HG03045 (cell line): ENCODE data around the gene SARDH.

Experiments used
- ATAC-seq: cut with Tn5 transposase; IDR thresholded peaks from one replicate; pipeline ENCODE4 v1.9.1; 2021; ENCODE audit warnings: mild to moderate bottlenecking, moderate library complexity; ENCODE audit not compliant: unreplicated experiment

The SARDH gene

DNA sequence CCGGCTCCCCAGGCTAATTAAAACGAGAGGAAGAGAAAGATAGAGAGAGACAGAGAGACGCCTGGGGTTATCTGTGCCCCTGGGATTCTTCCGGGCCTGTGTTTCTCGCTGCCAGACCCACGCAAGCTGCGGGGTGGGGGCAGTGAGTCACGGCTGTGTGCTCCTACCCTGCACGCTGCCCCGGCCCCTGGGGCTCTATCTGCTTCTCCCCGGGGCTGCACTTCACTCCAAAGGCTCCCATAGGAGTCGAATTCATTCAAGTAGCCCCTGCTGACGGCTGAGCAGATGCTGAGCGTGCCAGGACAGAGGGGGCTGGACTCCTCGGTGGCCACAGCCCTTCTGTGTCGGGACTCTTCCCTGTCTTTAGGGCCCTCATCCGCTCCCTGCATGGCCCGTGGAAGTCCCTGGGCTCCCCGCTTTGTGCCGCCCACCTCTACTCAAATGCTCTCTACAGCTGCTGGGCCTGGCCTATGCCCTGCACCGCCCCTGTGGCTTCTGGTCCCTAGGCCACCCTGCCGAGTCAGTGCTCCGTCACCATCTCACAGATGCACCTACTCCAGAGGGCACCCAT, 22.8 kb downstream of the SARDH start:
- no peak for ATAC-seq

DNA sequence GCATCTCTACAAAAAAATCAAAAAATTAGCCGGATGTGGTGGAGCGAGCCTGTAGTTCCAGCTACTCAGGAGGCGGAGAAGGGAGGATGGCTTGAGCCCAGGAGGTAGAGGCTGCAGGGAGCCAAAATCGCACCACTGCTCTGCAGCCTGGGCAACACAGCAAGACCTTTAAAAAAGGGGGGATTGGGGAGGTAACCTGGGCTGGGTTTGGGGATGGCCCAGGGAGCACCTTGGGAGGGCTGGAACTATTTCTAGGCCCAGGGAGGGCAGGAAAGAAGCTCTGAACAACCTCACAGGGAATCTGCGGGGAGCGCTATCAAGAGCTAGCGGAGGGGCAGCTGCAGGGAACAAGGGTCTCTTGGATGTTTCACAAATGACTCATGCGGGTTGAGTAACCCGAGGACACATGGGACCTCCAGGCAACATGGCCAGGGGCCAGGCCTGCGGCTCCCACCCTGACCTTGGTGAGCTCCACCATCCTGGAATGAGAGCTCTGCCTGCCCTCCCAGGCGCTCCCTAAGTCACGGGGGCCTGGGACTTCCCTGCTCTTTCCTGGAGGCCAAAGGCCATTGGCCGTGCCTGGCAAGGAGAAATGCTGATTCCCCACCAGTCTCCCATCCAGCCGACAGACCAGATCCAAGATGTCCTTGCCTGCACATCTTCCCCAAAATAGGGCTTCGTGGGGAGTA, 23.4 kb downstream of the SARDH start:
- no peak for ATAC-seq

DNA sequence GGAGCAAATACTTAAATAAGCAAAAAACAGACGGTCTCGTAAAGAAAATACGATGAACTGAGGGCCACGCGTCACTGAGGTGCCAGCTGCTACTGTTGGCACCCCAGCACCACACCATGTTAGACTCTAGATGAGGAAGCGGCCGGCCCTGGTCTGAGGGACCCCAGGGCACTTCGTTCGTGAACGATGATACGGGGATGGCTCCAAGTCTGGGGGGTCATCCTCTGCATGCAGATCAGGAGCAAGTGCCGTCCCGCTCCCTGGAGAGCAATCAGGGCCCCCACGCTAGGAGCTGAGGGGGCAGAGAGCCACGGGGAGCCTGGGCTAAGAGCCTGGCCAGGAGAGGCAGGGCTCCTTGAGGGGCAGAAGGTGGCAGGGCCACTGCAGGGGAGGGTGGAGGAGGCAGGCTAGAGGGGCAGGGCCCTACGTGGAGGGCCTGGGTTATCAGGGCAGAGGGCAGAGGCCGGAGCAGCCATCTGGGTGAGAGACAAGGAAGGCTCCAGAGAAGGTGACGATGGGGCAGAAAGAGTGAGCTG, 24.1 kb downstream of the SARDH start:
- ATAC-seq = no peak

DNA sequence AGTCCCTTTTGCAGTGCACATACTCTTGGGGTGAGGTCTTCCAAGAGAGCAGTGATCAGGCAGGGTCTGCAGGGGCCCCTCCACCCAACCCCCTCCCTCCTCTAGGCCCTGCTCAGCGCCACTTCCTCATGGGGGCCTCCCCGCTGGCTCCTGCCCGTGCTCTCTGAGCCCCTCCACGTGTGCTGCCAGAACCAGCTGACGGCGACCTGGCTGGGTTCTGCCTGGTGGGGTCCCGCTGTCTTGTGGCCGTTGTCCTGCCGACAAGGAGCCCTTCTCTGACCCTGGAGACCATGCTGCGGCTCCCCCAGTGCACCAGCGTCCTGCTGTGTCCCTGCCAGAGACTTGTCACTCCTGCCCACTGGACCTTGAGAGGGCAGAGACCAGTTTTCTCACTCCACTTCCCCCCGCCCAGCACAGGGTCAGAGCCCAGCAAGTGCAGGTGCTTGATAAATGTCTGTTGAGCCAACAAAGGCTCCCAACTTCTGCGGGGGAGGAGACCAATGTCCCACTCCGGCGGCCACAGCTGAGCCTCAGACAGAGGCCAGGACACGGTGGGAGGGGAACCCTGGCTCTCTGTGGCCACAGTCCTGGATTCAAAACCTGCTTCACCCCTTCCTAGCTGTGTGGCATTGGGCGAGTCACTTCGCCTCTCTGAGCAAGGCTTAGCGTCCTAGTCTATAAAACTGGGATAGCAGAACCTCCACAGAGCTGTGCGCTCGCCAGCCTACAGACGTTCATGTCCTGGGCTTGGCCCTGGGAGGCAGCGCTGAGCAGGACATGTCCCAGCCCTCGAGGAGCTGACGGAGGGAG, 24.8 kb downstream of the SARDH start:
- ATAC-seq = no peak

DNA sequence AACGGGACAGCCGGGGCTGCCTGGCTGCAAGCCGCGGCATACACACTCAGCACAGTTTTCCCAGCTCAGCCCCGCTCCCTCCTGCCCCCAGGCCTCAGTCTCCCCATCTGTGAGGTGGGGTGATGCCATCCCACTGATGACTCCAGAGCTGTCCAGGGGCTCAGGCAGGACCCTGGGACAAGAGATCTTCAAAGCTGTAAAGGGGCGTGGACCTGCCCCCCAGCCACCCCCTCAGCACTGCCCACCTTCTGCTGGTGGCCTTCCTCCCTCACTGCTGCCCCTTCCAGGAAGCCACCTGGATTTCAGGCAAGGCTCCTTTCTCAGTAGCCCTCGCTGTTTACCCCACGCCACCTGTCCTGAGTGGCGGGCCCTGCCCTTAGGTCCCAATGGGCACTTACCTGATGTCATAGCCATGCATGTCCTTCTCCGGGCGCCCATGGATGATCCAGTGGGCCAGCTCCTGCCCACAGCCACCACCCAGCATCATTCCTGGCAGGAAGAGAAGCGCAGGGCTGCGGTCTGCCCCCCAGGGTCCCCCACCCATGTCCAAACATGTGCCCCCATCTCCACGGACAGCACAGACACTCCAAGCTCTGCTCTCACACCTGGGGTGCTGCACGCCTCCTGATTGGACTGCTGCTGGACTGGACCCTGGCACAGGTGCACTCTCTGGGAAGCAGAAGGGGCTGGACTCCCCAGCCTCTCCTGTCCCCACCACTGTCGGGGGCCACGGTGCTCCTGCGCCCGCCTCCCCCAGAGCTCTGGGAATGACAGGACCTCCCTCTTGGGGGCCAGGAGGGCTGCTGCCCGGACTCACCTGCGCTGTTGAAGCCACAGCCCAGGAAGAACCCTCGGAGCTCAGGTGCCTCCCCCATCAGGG, 25.7 kb downstream of the SARDH start:
- no peak for ATAC-seq

DNA sequence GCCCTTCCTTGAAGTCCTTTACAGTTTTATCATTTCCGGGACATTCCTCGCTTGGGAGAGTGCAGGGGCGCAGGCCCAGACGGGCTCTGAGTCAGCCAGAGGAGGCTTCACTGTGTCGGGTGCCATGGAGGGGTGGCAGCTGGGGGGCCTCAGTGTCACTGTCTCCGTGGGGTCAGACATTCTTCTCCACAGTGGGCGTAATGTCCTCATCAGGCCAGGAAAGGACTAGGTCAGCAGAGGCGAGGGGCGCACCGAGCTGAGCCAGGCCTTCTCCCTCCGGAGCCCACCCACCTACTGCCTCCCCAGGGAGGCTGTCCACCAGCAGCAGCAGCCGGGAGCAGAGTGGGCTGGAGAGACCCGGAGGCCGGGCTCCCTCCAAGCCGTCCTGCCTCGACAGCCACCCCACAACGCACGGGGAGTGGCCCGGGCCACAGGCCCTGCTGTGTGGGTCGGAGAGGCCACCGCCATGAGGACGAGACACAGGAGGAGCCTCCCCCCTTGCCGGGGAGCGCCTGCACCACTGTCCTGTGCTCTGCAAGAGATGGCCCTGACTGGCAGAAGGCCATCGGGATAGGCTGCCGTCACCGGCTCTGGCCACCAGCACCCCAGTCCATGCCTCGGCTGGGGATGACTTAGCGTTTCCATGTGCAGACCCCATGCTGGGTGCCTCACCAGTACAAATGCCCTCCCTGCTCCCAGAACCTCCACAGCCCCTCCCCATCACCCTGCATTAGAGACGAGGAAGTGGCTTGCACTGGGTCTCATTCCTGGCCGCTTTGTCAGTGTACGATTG, 26.5 kb downstream of the SARDH start:
- no peak for ATAC-seq

DNA sequence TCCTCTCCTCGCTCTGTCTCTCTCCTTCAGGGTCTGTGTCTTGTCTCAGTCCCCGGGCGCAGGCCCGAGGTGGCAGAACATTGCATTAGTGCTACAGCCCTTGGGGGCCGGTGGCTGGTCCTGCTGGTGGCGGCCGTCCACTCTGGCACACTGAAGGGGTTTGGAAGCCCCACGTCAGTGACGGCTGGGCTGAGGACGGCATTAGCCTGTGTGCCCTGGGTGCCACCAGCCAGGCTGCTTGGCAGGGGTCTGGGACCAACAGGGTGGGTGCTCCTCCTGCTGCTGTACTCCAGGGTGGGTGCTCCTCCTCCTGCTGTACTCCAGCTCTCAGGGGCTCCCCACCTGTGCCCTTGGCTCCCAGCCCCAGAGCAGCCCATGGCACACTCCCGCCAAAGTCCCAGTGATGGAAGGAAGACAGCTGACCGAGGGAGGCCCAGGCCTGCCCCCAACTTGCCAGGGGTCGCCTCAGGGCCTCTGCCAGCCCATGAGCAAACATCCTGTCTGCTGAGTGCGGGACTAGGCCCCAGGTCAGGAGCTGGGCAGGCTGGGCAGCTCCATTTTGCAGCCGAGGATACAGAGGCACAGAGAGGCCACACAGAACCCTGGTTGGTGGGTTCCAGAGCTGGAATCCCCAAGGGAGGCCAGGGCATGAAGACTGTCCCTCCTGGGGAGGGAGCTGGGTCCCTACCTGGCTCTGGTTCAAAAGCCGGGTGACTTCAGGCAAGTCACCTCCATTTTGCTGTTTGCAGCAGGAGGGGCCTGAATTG, 27.3 kb downstream of the SARDH start:
- ATAC-seq = no peak

DNA sequence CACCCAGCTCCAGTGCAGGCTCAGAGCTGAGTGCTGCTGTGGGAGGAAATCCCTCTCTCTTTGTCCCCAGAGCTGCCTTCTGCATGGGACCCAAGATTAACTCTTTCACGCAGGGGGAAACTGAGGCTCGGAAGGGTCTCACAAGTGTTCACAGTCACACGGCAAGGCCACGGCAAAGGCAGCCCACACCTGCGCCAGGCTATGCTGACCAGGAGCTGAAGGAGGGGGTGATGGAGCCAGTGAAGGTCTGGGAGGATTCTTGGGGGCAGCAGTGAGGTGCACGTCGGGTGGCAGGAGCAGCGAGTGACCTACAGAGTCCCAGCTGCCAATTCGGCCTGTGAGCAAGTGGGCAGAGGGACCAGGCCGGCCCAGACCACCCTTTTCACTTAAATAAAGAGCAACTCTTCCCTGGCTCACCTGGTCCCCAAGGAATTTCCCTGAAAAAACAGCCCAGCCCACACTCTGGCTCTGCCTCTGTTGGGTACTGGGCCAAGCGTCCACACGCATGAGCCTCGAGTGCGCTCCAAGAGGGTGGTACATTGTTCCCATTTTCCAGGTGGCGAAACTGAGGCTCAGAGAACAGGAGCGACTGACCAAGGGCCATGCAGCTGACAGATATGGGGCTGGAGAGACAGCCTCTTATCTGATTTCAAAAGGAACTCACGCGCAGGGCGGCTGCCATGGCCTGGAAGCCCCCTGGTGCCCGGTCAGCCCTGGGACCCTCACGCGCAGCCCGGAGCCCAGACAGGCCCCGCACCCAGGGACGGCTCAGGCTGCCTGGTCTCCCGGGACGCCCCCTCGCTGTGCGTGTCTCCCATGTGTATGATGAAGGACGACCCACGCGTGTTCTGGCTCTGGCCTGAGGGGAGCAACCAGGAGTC, 28.2 kb downstream of the SARDH start:
- no peak for ATAC-seq

DNA sequence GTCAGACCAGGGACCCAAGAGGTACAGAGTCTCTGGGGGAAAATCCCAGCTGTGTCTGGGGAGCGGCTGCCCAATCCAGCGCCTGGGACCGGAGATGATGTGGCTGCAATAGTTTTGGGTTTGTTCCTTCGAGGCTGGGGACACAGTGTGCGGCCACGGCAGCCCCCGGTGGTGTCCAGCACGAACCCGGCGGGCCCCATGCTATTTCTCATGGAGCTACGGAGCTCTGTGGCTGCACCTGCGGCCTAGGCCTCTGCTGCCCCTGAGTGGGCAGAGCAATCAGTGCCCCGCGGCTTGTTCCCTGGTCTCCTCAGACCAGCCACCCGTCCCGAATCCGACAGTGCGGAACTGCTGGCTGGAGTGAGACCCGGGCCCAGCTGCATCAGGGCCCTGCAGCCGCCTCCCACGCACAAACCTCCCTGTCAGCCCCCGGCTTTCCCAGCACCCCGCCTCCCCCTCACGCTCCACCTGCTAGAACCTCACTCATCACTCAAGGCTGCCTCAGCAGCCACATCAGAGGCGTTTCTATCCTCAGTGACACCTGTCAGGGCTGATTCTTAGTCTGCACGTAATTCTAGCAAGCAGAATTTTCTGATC, 29.0 kb downstream of the SARDH start:
- ATAC-seq = no peak

DNA sequence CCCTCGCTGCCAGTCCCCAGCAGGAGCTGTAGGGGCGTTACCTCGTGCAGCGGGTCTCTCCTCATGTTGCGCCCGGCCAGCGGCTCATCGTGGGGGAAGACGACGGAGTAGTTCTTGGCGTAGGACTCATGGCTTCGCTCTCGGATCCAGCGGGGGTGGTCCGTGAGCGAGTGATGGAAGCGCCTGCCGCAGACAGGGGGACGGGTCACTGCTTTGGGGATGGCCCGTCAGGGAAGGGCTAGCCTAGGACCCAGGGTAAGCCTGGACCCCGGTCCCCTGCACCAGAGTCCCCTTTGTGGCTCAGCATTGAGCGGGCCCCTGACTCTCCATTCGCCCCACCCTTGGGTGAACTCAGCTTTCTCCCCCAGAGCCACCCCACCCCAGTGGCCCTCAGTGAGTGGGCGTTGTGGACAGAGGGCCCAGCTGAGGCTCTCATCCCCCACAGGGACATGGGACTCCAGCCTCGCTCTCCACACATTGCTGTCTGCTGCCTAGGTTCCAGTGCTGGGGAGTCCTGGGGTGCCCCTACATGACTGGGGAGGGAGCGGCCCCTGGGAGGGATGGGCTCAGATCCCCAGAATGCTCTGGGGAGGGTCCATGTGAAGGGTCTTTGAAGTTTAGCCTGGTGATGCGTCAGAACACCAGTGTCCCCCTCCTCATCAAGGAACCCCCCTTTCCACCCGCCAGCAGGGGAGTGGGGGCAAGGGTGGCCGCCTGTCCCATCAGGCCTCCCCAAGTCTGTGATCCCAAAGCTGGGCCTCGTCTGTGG, 29.7 kb downstream of the SARDH start:
- no peak for ATAC-seq

DNA sequence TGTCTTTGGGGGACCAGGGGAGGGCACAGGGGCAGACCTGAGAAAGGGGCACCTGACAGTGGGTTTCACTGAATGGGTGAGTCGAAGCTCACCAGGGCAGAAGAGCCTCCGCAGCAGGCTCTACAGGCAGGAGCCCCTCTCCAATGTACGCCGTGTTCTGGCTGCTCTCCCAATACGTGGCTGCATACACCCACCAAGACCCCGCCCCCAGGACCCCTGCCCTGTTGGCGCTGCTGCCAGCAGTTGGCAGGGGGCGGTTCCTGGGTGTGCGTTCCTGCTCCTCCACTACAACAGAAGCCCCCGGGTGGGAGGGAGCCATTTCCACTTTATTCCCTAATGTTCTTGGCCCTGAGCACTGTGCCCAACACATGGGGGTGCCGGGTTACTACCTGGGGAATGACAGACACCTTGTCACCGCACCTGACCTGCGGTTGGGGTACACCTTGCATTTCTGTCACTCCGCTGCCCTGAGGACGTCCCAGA, 30.3 kb downstream of the SARDH start:
- no peak for ATAC-seq

DNA sequence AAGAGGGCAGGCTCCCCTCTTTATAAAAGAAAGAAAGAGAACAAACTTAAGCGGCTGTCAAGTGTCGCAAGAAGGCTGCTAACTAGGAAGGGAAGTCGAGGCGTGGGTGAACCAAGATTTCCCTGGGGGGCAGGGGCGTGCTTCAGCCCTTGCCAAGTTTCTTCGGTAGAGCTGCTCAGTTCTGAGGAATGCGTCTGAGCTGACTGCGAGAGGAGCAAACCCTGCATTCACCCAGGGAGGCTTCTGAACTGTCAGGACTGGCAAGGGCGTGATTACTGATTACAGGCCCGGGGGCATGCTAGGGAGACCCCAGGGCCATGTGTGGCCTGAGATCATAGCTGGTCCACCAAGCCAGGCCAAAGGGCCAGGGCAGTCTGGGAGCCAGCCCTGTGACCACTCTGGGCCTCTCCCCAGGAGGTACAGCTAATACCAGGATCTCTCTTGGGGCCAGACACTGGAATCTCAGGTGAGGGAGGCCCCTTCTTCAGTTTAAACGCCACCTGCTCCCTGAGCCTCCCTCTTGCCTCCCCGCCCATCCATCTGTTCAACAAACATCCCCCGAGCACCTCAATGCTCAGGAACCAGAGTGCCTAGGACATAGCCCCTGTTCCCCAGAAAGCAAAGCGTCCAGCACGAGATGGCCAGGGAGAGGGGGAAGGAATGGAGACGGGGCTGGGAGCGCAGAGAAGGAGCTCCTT, 30.9 kb downstream of the SARDH start:
- no peak for ATAC-seq

DNA sequence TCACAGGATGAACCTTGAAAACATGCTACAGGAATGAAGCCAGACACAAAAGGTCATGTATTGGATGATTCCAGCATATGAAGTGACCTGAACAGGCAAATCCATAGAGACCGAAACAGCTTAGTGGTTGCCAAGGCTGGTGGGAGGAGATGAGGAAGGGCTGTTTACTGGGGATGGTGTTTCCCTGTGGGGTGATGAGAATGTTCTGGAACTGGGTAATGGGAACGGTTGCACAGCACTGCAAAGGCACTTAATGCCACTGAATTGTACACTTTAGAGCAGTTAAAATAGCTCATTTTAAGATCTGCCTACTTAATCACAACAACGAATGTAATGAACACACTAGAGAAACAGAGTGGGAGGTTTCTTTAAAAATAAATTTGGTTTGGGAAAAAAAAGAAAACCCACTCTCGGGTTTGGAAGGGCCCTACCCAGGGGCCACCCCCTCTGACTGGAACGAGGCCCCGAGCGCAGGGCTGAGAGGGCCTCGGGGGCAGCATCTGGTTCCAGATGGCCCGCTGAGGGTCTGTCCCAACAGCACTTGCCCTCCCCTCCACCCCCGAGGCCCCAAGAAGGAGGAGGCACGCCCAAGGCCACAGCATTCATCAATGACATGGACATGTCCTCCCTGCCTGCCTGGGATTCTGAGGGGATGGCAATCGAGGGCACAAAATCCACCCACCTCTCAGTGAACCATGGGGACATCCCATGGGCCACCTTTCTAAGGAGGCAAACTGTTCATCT, 31.7 kb downstream of the SARDH start:
- ATAC-seq = no peak

DNA sequence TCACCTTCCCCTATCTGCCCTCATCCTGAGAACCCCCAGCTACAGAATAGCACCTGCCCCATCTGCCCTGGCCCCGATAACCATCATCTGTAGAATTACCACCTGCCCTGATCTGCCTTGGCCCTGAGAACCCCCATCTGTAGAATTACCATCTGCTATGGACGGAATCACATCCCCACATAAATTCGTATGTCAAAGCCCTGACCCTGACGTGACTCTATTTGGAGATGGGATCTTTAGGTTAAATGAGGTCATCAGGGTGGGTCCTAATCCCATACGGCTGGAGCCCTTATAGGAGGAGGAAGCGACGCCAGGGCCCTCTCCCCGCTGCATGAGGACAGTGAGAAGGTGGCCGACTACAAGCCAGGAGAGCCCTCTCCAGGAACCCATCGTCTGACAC, 32.6 kb downstream of the SARDH start:
- ATAC-seq = no peak

DNA sequence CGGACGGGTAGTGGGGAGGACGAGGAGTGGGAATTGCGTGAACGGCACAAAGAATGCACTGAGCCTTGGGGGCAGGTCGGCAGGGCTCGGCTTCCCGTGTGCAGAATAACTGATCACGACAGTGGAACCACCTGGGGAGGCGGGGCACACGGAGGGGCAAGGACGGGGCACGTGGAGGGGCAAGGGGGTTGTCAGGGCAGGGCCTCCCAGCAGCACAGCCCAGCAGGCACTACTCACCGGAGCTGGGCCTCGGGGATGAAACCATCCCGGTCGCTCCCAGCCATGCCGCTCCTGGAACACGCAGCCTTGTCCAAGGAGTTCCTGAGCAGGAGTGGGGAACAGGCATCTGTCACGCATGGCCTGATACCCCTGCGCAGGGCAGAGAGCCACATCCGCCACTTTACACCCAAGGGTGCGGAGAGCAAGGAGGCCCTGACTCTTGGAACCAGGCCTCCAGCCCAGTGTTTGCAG, 33.4 kb downstream of the SARDH start:
- no peak for ATAC-seq
